ENCODE measurements around the gene CD164L2.
A peak's percentile ranks its signal among the peaks of the same experiment; 100 is the strongest.
"Not testable (repeated sequence)": the region's sequence is repeated elsewhere in the genome, so short reads cannot be mapped to it uniquely, and the experiment has no call there.

Gene CD164L2

DNA sequence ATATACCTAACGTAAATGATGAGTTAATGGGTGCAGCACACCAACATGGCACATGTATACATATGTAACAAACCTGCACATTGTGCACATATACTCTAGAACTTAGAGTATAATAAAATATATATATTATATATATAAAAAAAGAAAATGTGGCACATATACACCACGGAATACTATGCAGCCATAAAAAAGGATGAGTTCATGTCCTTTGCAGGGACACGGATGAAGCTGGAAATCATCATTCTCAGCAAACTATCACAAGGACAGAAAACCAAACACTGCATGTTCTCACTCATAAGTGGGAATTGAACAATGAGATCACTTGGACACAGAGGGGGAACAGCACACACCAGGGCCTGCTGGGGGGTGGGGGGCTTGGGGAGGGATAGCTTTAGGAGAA, 1.7 kb upstream of the CD164L2 start:
- DNase-seq (ENCODE audit: low spot score) = not testable (repeated sequence)

DNA sequence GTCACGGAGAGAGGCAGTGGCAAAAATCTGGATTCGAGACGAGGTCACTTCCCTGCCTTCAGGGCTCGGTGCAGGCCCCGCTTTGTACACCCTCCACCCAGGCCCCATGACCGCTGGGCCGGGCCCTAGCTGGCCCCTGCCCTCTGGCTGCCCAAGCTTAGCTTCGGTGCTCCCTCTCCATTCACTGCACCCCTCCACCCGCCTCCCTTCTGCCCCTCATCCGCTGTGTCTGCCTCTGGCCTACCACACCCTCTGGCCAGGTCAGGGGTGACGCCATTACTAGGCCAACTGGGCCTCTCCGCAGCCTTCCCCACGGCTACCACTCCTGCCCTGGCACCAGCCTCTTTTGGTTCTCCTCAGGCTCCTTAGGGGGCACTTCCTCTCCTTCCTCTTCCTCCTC, 528 bp upstream of the CD164L2 start:
- DNase-seq (ENCODE audit: low spot score) = no peak

DNA sequence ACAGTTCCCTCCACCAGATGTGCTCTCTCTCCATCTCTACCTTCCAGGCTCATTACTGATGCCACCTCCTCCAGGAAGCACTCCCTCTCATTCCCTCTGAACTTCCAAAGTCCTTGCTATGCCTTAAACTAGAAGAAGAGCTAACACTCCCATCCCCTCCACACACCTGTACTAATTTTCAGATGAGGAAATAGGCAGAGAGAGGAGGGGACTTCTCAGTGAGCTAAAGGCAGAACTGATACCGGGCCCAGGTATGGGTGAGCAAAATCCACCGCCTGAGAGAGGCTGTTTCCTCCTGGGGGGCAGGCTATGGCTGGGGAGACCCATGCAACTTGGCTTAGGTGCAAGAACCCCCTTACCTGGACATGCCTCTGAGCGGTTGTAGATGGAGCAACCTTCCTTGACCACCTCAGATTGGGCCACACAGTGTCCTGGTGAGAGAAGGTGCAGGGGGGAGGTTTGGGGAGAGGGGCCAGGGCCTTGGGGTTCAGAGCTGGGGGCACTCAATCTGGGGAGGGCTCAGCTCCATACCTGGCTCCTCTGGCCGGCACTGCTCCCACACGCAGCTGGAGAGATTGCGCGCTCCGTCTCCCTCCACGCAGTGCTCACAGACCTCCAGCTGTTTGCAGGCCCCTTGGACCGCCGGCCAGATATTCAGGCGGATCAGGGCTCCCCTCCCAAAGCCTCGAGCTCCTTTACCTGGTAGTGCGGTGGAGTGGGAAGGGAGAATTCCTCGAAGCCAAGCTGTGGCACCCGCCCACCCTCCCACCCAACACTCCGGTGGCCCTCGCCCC, 967 bp downstream of the CD164L2 start:
- DNase-seq (ENCODE audit: low spot score) = no peak

DNA sequence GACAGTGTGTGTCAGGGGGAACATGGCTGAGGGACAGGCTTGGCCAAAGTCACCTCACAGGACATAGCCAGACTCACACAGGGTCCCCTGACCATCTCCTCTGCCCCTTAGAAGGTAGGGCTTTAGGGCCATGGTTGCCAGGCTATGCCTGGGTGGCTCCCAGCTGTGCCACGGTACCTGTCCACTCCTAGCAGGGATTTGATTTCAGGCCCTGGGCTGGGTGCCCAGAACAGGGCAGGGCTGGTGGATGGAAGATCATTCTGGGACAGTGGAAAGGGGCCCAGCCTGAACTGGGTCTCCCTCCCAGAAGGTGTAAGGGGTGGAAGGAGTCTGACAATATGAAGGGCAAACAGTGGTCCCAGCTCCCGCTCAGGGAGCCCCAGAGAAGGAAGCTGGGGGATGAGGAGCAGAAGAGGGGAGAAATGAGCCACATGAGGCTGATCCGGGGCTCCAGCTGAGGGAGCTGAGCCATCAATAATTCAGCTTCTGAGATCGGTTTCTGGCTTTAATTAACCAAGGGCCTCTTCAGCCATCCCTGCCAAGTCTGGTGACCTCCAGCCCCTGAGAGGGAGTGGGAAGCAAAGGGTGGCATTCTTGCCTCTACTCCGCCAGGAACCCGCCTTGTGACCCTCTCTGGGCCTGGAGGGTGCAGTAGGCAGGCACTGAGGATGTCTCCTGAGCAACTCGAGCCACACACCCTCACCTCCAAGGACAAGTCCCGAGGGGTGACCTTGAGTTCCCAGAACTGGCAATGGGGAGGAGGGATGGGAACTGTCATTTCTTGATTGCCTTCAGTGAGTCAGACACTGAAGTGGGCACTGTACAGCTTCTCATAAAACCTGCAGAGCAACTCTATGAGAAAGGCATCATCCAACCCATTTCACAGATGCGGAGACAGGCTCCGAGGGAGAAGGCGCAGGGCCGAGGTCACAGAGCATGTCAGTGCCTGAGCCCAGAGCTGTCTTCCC, 2.1 kb downstream of the CD164L2 start:
- DNase-seq (ENCODE audit: low spot score) = no peak

DNA sequence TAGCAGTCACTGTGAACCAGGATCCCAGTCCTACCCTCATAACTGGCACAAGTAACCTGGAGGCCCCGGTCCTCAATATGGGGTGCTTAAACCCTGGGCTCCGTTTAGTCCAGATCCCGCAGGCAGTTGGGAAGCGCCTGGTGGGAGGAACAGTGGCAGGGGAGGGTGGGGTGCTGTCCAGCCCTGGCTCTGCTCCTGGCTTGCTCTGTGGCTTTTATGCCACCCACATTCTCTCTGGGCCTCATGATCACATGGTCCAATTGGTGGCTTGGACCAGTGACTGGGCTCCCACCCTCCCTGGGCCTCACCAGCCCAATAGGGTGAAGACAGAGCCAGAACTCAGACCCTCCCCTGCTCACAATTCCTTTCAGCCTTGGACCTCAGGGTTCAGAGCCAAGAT, 2.9 kb downstream of the CD164L2 start:
- DNase-seq (ENCODE audit: low spot score) = no peak

DNA sequence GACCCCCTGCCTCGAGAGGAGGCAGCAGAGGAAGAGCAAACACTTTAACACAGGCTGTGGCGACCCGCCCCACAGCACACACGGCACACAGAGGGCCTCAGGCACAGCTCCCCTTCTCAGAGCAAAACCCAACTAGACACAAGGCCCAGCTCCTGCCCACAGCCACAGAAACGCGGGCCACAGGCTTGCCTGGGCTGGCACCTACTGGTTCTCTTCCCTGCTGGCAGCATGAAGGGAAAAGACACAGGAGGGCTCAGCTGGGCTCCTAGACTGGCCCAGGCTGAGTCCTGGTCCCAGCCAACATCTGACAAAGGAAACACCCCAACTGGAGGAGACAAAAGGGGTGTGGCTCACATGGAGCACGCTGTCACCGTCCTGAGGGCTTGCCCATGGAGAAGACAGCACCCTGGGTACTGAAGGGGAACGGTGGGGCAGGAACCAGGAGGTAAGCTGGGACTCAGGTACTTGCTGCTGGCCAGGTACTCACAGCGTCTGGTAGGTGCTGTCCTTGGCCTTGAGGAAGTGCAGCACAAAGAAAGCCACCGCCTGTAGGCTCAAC, 3.5 kb downstream of the CD164L2 start:
- DNase-seq (ENCODE audit: low spot score) = no peak

DNA sequence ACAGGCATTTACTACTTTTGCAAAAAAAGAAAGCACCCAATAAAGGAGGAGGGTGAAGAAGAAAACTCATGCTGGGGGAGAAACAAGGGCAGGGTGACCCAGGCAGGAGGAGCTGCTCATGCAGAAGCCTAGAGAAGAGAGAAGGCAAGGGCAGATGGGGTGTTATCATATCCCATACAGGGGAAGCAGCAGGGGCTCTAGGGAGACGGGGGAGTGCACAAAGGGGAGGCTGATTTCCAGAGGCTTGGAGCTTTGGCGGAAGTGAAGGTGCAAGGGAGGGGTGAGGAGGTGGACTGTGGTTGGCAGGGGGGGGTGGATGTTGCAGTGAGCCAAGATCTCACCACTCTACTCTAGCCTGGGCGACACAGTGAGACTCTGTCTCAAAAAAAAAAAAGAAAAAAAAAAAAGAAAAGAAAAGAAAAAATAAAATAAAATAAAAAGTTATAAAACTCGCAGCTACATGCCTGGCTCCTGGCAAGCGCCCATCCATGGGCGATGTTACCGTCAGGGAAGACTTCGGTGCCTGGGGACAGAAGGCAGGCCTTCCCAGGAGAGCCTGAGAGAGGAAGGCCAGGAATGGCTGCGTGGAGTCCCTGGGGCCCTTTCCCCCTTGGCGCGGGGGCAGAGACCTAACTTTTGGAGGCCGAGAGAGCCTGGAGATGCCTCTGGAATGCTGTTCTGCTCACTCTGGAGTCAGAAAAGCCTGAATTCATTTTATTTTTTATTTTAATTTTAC, 5.2 kb downstream of the CD164L2 start:
- no peak for DNase-seq (ENCODE audit: low spot score)

DNA sequence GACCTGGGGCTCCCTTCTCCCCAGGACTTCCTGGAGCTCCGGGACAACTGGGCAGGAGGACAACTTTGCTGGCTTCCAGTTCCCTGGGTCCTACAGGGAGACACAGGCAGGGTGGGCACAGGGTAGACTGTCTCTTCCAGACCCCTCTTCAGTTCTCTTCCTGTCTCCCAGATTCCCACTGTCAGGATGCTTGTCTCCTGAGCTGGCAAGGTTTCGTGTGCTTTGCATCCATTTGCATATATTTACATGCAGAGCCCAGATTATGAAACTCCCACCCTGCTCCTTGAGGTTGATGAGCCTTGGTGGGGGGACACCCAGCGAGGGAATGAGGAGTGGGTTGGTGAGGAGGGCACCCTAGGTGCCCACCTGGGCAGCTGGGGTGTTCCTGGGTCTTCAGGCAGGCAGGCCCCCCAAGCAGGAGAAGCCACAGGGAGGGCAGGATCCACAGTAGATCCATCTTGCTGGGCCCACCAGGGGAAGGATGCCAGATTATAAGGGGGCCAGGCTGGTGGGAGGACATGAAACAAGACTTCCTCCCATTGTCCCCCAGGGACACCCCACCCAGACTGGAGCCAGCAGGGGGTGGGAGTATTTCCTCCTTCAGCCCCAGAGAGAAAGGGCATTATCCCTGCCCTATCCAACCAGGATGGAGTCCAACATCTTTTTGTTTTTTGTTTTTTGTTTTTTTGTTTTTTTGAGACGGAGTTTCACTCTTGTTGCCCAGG, 8.6 kb downstream of the CD164L2 start, which contains the start of gene FCN3:
FCN3 (minus strand) TSS at position 463 of the 725 bp plus-strand sequence; CDS start at position 457, 6 bp downstream.
- no peak for DNase-seq (ENCODE audit: low spot score)

DNA sequence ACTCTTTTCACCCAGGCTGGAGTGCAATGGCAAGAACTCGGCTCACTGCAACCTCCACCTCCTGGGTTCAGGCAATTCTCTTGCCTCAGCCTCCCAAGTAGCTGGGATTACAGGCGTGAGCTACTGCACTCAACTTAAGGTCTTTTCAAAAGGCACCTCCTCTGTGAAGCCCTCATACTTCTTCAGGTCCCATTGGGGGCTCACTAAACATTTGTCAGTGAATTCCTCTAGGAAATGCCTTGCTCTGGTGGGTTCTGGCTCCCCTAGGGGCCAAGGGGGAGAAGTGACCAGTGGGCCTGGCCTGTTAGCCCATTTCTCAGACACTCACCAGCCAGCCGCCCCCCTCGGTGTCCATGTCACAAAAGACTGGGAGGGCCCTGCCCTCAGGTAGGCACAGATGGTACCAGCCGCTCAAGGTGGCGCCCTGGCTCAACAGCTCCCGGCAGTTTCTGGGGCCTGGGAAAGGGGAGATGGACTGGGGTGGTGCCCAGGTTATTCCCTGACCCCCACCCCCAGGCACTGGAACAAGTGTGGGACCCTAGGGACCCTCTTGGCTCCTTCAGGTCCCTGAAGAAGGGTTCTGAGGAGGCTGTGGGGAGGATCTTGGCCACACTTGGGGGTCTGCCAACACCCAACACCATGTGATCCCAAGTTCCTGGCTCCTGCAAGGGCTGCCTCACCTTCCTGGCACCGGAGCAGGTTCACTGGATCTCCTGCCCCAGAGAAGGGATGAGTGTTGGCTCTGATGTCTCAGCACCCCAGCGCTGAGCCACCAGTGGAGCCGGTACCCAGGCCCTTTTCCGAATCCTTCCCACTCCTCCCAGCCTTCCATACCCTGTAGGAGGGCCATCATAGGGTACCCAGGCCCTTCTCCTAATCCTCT, 10.1 kb downstream of the CD164L2 start:
- no peak for DNase-seq (ENCODE audit: low spot score)

DNA sequence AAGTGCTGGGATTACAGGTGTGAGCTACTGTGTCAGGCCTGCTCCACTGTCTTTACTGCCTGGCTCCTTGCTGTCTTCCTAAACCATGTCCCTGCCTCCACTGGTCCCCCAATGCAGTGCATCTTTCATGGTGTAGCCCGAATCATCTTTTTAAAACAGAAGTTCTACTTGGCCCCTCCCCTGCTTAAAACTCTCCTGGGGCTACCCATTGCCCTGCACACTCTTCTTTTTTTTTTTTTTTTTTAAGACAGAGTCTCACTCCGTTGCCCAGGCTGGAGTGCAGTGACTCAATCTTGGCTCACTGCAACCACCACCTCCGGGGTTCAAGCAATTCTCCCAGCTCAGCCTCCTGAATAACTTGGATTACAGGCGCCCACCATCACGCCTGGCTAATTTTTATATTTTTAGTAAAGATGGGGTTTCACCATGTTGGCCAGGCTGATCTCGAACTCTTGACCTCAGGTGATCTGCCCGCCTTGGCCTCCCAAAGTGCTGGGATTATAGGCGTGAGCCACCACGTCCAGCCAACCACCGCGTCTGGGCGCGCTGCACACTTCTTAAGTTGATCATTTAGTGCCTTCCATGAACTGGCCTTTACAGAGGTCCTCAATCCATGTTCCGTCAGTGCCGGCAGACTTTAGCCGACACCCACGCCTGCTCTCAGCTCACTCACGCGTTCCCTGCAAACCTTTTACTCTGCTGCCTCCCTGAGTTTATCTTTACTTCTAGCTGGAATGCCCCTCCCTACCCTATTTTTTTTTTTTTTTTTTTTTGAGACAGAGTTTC, 10.9 kb downstream of the CD164L2 start:
- no peak for DNase-seq (ENCODE audit: low spot score)

DNA sequence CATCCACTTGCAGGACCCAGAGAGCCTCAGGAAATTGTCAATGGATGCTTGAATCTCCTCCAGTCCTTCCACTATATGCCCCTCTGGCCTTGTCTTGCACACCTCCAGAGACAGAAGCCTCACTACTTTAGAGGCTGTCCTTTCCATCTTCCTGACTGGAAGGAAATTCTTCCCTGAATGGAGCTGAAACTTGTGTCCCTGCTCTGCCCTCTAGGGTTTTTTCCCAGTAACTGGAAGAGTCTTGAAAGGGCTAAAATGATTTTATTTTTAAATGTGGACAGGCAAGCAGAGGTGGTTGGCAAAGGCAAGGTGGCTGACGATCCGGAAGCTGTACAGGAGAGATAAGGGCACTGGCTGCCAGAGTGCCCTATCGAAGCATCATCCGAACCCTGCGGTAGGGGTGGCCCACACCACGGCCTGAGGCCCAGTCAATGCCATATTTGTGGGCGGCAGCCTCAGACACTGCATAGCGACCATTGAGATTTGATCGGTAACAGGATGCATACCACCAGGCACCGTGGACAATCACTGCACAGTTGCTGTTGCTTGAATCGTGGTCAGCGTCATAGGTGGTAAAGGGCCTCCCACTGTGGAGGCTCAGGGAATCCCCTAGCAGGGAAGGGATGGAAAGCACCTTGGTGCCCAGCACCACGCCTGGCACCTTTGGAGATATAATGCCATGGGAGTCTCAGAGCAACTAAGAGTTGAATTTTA, 14.1 kb downstream of the CD164L2 start:
- no peak for DNase-seq (ENCODE audit: low spot score)

DNA sequence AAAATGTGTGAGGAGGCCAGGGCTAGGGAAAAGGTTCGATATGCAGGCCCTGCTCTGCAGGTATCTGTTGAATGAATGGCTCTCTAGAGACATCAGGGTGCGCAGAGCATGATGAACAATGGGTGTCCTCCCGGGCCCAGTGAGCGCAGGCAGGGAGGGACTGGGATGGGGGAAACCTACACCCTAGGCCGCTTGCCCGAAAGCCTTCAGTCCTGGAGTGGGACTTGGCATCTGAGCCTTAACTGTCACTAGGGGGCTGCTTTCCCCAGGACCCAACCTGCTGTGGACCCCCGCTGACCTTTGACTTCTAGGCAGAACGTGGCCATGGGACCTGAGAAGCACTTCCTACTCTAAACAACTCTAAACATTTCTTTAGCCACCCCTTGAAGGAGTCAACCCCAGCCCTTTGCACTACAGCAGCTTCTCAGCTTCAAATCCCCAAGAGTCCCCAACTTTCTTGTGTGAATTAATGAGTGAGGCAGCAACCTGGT, 15.9 kb downstream of the CD164L2 start:
- no peak for DNase-seq (ENCODE audit: low spot score)

DNA sequence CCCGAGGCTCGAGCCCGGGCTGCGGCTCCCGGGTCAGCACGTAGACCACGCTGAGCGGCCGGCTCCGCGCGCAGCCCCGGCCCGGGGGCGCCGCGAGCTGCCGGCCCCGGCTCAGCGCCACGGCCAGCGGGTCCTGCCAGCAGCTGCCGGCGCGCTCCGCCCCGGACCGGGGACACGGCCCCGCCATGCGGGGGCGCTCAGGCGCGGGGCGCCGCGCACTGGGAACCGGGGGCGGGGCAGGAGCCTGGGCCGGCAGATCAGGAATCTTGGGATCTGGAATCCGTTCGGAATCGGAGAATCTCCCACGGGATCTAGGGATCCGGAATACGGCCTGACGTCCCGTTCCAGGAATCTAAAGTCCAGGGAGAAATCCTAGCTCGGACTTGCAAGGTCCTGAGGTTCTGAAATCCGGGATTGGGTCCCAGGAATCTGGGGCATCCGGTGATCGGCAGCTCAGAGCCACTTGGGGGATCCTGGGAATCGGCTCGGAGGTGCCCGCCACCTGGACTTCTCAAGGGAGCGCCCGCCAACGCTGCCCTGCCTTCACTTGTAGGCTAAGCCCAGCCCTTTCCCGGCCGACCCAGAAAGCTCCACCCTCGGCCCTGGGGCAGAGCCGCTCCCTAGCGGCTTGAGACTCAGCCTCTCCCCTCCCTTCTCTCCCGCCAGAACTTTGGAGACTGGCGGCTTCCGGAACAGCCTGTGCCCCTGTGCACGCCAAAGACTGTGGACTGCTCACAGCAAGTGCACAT, 16.5 kb downstream of the CD164L2 start, which contains the start of gene MAP3K6:
MAP3K6 (minus strand) TSS at position 551 of the 749 bp plus-strand sequence; CDS start at position 187, 364 bp downstream.
- peak; percentile 22 for DNase-seq (ENCODE audit: low spot score)

DNA sequence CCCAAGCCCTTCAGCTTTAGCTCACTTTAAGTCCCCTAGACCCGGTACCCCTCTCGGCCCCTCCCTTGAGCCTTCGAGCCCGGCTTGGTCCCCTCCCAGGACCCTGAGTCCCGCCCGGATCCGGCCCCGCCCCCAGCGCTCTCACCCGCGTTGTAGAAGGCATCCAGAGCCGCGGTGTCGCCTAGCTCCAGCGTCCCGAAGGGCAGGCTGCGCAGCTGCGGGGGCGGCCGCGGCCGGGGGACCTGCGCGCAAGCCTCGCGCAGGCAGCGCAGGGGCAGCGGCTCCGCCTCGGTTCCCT, 17.1 kb downstream of the CD164L2 start:
- peak; percentile 62 for DNase-seq (ENCODE audit: low spot score)

DNA sequence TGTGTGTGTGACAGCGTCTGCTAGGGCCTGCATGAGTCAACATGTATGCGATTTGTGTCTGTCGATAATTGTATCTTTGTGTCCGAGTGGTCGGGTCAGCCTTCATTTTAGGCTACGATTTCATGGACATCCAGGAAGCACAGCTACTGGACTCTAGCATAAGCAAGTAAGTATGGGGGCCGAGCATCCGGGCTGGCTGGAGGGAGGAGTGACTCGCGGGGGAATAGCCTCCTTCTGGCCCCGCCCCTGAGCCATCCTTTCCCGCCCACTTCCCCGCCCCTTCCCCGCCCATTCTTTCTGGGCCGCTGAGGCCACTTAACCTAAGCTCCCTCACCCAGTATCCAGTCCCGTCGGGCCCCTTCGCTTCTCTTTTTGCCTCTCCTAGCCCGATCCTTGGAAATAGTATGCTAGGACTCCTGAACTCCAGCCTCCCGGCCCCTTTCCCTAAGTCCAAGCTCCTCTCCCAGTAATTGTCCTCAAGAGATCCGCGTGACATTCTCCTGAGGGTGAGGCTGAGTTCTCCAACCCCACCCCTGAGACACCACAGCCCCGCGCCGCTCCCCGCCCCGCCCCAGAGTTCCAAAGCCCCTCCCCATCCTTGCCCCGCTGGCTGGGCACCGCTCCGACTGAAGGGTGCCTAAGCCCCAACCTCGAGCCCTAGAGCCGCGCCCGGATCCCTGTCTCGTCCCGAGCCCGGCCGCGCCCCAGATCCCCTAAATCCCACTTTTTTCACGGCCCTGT, 17.6 kb downstream of the CD164L2 start:
- peak; percentile 77 for DNase-seq (ENCODE audit: low spot score)

DNA sequence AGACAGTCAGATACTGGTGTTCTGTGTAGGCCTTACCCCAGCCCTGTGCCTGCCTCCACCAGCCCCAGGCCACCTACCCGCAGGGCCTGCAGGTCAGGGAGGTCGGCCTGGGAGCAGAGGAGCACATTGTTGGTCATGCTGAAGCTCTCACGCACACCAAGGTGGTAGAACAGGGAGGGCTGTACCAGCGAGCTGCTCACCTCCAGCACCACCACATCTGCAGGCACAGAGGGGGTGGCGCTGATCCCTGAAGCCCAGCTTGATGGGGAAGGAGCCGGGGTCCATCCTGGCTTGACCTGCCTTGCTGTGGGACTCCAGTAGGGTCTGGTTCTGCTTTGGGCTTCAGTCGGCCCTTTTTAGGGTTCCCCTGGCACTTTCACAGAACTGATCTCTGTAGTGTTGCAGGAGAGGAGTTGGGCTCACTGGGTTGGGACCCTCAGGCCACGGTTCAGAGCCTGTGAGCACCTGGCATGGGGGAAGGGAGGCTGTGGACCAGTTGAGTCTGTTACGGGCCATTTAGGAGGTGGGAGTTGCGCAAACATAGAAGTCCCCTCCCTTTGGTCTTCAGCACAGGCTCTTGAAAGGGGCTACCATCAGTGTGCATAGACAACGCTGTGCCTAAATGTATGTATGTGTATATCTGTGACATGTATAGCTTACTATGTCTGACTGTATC, 18.3 kb downstream of the CD164L2 start:
- DNase-seq (ENCODE audit: low spot score) = no peak
